ENCODE results near the gene SYNPR. TPM values are rescaled to one million over a fixed set of nuclear protein-coding genes. Genes with fewer than 3 reads are reported as not detected.

SYNPR gene
- total RNA-seq, 1 experiment from 2014 or later, result 0.17 TPM

DNA sequence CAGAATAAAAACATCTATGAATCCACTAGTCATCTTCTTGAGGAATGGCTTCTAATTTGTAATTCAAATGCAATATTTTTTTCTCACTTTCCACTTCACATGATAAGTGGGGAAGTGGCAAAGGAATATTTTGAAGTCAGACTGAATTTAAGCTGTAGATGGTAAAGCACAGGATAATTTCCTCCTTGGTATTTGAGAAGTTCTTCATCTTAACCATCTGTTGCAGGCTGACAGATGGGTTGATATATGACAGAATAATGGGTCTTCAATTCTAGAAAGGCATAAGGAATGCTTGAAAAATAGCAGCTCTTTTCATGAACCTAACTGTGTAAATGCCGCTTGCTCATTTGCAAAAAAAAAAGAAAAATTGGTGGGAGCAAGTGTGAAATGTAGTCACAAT is 307.8 kb downstream of the SYNPR start:
- Mint-ChIP-seq H3K4me3 (no peak overlapping the region), H3K9me3 (peaks cover 7 to 12% of the 10 kb centered on the region in 2 experiments; a peak in 3 of 5 replicates), H3K4me1 (peaks cover 21 to 24% of the 10 kb centered on the region in 2 experiments), H3K27me3 (ENCODE audit: low read depth) (no peaks in the 10 kb centered on the region), H3K36me3 (ENCODE audit: insufficient read depth in 1 of 3, low read depth in 3 of 3) (peaks cover 0 to 9% (median 9%) of the 10 kb centered on the region in 3 experiments; a peak in 3 of 7 replicates), H3K27ac (no peak overlapping the region)
- Histone ChIP-seq H2AK5ac (ENCODE audit: insufficient read length, low read length) (no peak overlapping the region), H4K20me1 (ENCODE audit: control insufficient read depth, insufficient read depth, insufficient read length) (no peaks in the 10 kb centered on the region), H2AFZ (ENCODE audit: low read length) (no peak overlapping the region), H3K9me3 (ENCODE audit: control insufficient read depth, low read depth, low read length) (peaks cover 6% of the 10 kb centered on the region), H3K56ac (ENCODE audit: insufficient read length, low read depth, low read length) (no peak overlapping the region), H3K79me1 (ENCODE audit: insufficient read depth, low read depth, low read length, poor library complexity, severe bottlenecking) (no peaks in the 10 kb centered on the region), H3K4me2 (ENCODE audit: insufficient read depth, insufficient read length, low read length) (no peak overlapping the region), H3K18ac (ENCODE audit: insufficient read length, low read depth, low read length) (no peak overlapping the region), H3K9ac (ENCODE audit: extremely low read depth, insufficient read length, low read length) (no peak overlapping the region), H4K91ac (ENCODE audit: insufficient read length, low read depth, low read length) (no peak overlapping the region), H2BK5ac (ENCODE audit: insufficient read length, low read length) (no peak overlapping the region), H3T11ph (ENCODE audit: low read length) (no peak overlapping the region), H2BK120ac (ENCODE audit: low read depth, low read length, poor library complexity, severe bottlenecking) (no peak overlapping the region), H4K5ac (ENCODE audit: insufficient read length, low read depth, low read length) (no peak overlapping the region), H2BK12ac (ENCODE audit: insufficient read length, low read depth, low read length) (no peak overlapping the region), H2BK15ac (ENCODE audit: low read depth, low read length) (no peak overlapping the region), H3K79me2 (ENCODE audit: insufficient read depth, low read length) (no peaks in the 10 kb centered on the region), H3K4me1 (ENCODE audit: insufficient read depth, low read length) (no peaks in the 10 kb centered on the region; the same call in 1 of the 2 replicates), H3K14ac (ENCODE audit: insufficient read depth, low read length) (no peak overlapping the region), H3K23ac (ENCODE audit: insufficient read length, low read depth, low read length) (no peak overlapping the region), H4K8ac (replicated peaks; ENCODE audit: insufficient read length, low read depth, low read length) (no peak overlapping the region), H3K23me2 (ENCODE audit: insufficient read length, low read depth, low read length, poor library complexity, severe bottlenecking) (no peaks in the 10 kb centered on the region), H3K27ac (ENCODE audit: insufficient read length, low read depth, low read length) (no peak overlapping the region), H2BK20ac (ENCODE audit: low read depth, low read length, poor library complexity, severe bottlenecking) (no peak overlapping the region), H3K4ac (ENCODE audit: low read depth, low read length) (no peak overlapping the region), H3K27me3 (ENCODE audit: insufficient read depth, low read length) (no peaks in the 10 kb centered on the region)
- no peak for DNase-seq
- no CpG with 5 or more reads among the region's 1 CpG for WGBS (ENCODE audit: extremely low coverage, insufficient read length, low lambda C conversion rate)
- TF ChIP-seq, protein P1, sequence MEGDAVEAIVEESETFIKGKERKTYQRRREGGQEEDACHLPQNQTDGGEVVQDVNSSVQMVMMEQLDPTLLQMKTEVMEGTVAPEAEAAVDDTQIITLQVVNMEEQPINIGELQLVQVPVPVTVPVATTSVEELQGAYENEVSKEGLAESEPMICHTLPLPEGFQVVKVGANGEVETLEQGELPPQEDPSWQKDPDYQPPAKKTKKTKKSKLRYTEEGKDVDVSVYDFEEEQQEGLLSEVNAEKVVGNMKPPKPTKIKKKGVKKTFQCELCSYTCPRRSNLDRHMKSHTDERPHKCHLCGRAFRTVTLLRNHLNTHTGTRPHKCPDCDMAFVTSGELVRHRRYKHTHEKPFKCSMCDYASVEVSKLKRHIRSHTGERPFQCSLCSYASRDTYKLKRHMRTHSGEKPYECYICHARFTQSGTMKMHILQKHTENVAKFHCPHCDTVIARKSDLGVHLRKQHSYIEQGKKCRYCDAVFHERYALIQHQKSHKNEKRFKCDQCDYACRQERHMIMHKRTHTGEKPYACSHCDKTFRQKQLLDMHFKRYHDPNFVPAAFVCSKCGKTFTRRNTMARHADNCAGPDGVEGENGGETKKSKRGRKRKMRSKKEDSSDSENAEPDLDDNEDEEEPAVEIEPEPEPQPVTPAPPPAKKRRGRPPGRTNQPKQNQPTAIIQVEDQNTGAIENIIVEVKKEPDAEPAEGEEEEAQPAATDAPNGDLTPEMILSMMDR (conservative IDR thresholded peaks at IDR 0.05), result no peak

Data from H9 (cell line).